Stimulated activated CD8-positive, alpha-beta memory T cell treated with anti-CD3 and anti-CD28 coated beads, Interleukin-15, amount 100 ng/mL, for 24 hours (primary cell): ENCODE results near the gene ABLIM2.

ENCODE experiments used
- DNase-seq: peaks from one replicate; pipeline ENCODE4 v3.0.0-alpha.2; 2020; ENCODE audit warnings: low read depth

ABLIM2 gene

DNA sequence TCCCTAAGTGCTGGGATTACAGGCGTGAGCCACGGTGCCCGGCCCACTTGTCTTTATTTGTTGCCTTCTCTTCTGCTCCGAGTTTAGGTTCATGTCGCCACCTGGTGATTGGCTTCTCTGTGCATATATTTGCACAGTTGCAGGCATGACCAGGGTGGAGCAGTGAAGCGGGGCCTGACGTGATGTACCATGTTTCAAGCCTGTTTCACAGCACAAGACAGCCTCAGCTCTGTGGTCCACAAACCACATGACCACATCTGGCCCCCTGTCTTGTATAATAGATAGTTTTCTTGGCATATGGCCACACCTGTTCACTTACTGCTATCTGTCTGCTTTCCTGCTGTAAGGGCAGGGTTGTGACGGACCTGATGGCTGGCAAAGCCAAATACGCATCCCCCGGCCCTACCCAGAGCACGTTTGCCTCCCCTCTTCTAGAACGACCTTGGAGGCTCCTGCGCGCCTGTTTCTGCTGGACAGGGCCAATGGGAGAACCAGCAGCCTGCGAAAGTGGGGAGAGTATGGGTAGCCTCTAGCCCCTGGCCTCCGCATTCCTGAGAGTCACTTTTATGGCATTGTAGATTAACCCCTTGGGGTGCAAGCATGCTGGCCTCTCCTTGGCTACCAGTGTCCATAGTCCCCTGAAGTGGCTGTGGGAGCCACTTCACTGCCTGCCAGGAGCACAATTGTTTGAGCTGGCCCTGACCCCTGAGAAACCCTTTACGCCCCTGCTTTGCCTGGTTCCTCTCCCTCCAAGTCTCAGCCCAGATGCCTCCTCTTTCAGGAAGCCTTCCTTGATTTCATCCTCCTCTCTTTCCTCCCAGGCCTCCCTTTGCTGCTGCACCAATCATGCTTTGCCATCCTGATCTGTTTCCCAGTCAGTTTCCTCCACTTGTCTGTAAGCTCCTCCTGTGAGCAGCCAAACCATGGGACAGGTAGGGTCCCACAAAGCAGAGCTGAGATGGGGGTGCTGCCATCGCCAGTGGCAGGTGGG, 34.4 kb upstream of the ABLIM2 start:
- no peak for DNase-seq

DNA sequence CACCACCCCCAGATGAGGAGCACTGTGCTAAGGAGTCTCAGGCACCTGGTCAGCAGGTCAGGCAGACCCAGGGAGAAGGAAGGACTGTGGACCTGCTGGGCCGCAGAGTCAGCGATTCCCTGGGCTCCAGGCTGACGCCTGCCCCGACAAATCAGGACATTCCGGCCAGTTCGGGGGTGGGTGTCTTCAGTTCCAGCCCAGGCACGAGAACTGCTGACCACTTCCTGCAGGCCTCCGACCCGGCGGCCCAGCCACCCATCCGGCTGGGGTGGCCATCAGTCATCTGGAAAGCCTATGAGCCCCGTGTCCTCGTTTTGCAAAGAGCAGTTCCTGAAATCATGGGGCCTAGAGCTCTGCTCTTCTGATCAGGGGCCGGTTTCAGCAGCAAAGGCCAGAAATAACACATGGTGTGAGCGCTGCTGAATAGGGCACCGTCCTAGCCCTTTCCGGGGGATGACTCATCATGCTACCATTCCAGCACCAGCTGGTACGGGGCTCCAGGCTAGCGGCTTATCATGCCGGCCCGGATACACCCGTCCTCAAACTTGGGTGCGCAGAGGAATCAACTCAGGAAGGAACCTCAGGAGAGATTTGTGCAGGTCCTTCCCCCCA, 32.6 kb upstream of the ABLIM2 start:
- DNase-seq = no peak

DNA sequence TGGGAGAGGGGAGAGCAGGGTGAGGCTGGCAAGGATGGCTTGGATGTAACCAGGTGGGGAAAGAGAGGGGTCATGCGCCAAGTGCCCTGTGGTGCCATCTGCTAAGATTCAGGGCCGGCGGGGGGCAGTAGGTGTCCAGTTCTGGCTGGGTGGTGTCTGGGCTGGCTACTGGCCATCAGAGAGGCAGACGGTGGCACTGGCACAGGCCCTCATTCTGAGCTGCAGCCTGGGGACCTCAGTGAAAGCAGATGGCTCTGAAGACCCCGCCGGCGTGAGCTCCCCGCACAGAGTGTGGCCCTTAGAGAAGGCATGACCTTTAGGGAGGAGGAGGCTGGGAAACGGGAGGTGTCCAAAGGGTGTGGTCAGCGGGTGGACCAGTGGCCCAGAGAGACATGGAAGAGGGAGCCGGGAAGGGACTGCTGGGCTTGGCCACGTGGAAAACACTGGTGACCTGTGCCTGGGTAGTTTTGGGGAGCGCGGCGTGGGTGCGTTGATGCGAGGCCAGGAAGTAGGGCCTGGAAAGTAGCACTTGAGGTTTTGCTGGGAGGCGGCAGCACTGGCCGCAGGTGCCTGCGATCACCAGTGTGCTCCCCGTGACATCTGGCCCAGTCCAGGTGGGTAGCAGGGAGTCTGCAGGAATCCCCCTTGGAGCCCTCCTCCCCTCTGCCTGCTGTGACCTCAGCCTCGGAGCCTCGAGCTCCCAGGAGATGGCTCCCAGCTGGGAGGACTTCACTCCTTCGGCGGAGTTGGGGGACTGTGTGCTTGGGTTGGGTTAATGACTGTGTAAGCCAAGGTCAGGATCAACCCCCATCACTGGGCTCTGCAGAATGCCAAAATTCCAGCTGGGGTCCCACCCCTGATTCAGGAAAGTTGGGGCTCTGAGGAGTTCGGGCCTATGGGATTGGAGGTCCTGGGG, 31.2 kb upstream of the ABLIM2 start:
- no peak for DNase-seq

DNA sequence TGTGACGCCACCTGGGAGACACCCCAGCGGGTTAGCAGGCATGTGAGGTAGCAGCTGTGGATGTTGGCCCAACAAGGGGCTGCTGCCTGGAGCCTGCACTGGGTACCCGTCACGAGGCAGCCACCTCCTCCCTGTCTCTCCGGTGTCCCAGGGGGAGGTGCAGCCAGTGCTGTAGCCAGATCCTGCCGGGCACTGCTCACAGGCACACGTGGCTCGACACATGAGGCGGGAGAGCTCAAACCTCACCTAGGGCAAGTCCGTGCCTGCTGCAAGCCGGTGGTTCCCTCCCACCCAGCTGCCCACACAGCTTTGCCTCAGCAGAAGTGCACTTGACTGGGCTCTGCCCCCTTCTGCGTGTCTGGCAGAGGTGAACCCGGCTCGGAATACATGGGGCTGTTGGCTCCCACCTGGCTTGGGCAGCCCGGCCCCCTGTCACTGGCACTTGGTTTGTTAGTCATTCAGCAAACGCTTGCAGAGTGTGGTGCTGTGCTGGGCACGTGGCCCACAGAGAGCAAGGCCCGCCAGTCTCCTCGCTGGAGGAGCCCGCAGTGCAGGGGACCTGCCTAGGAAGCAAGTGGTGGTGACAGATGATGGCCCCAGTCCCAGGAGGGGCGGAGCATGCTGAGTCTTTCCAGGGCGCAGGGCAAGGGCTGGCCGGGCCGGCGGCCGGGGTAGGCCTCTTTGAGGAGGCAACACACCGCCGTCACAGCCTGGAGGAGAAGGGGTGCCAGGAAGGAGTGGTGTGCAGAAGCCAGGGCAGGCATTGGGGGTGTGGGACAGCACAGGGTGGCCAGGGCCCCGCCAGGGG, 30.3 kb upstream of the ABLIM2 start:
- DNase-seq = no peak

DNA sequence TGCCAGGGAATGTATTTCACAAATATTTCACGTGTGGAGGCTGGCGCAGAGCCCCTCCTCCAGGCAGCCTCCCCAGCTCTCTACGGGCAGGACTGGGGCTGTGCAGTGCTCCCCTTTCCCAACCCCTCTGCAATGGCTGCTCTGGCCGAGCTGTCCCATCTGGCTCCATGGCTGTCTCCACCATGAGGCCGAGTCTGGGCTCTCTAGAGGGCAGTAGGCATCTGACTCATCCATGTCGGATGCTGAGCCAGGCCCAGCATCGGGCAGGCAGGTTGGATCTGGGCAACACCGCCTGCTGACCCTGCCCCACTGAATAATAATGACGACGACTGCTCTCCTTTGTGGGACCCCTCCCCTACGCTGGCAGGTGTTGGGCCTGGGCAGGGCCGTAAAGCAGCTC, 29.5 kb upstream of the ABLIM2 start:
- DNase-seq = no peak

DNA sequence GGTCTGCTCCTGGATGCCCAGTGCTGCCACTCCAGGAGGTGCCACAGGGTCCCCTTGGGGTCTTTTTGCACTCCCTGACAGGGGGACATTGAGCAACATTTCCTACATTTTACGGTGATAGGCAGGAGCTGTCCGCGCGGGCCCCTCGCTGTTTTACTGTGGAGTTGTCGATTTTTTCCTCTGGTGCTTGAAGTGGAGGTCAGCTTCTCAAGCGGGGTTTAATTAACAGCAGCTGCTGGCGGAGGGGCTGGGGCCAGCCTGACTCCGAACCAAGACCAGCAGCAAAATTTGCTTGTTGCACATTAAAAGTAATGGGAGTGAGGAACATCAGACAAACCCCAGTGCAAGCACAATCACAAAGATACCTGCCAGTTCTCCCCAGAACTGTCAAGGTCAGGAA, 27.3 kb upstream of the ABLIM2 start:
- DNase-seq = no peak

DNA sequence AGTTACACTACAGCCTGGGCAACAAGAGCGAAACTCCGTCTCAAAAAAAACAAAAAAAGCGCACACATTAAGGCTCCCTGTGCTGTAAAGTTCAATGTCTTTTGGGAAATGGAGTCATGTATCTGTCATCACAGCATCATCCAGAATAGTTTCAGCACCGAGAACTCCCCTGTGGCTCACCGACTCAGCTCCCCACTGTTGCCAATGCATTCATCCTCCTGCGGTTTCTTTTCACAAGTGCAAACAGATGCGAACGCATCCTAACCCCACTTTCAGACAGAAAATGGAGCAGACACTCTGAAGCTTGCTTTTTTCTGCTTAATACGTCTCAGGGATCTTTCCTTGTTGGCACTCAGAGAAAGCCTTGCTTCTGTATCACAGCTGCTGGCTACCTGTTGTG, 26.7 kb upstream of the ABLIM2 start:
- DNase-seq = no peak

DNA sequence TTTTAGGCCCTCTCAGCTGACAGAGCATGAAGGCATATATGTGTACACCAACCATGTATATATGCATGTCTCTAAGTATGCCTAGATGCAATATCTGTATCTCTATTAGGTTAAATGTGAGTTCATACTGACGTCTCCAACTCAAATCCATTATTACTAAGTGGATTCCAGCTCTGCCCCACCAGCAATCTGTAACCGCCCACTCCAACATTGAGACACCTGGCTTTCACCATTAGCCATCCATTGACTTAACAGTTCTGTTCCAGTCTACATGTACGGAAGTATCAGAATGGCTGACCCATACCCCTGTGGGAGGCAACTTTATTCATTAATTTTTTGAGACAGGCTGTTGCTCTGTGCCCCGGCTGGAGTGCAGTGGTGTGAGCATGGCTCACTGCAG, 25.4 kb upstream of the ABLIM2 start:
- no peak for DNase-seq

DNA sequence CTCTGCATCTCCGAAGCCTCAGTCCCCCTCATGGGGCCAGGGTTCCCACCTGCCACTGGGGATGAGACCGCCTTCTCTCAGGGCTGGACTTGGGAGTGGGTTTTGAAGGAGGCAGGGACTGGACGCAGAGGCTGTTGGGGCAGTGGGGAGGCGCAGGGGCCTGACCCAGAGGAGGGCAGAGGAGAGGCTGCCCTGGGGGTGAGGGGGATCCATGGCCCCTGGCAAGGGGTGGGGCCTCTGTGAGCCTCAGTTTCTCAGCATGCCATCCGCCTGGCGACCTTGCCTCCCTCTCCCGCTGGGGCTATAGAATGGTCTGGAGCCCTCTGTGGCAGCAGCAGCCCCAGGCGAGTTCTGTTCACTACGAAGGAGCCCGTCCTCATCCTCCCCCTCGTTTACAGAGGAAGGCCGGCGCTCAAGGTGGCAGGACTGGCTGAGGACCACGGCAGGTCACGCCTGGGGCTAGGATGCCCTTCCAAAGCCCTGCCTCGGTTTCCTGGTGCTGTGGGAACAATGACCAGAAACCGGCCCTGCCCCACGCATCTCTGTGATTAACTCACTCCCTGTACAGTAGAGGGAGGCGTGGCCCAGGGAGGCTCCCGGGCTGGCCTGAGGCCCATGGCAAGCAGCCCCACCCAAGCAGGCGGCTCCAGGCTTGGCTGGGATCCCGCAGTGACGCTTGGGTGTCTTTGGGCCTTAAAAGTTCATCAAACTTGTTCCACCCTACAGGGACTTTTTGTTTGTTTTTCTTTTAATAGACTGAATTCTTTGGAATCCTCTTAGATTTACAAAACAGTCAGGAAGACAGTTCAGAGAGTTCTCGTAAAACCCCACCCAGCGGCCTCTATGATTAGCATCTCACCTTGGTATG, 24.5 kb upstream of the ABLIM2 start:
- no peak for DNase-seq

DNA sequence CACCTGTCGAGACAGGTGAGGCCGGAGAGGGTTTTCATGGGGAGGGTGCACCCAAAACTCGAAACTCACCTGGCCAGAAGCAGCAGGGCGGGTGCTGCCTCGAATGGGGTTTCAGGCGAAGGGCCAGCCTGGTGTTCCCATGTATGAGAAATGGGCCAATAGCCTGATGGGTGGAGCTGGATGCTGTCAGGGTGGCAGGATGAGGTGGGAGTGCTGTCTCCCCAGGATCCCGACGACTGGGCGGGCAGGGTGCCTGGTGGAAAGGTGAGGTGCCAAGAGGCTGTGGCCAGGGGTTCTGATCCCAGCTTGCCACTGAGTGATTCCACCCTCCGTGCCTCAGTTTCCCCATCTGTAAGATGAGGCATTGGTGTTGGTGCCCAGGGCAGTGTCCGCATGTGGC, 23.7 kb upstream of the ABLIM2 start:
- no peak for DNase-seq

DNA sequence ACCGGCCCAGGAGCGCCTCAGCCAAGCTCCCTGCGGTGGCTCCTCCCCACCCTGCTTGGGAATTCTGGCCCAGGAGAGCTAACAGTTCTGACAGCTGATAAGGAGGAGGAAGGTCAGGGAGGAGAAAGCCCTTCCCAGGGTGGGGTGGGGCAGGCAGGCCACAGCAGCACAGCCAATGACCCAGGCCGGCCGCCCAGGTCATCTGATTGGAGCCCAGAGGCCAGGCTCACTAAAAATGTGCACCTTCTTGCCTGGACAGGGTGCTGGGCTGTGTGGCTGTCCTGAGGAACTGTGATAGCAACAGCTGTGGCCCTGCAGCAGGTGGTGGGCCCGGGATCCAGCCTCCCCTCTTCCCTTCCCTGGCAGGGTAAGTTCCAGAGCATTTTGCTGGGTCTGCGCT, 23.2 kb upstream of the ABLIM2 start:
- no peak for DNase-seq

DNA sequence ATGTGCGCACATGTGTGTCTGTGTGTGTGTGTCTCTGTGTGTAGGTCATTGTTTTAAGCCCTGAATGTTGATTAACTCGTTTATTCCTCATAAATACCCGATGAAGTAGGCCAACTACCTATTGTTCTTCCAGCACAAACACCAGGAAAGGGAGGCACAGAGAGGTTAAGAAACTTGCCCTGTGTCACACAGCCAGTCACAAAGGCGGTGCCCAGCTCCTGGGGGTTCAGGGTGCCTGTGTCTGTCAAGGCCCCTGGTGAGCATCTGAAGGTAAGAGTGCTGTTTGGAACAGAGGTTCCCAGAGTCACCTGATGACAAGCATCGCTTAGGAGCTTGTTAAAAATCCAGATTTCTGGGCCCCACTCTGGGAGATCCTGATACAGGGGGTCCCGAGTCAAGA, 22.5 kb upstream of the ABLIM2 start:
- DNase-seq = no peak

DNA sequence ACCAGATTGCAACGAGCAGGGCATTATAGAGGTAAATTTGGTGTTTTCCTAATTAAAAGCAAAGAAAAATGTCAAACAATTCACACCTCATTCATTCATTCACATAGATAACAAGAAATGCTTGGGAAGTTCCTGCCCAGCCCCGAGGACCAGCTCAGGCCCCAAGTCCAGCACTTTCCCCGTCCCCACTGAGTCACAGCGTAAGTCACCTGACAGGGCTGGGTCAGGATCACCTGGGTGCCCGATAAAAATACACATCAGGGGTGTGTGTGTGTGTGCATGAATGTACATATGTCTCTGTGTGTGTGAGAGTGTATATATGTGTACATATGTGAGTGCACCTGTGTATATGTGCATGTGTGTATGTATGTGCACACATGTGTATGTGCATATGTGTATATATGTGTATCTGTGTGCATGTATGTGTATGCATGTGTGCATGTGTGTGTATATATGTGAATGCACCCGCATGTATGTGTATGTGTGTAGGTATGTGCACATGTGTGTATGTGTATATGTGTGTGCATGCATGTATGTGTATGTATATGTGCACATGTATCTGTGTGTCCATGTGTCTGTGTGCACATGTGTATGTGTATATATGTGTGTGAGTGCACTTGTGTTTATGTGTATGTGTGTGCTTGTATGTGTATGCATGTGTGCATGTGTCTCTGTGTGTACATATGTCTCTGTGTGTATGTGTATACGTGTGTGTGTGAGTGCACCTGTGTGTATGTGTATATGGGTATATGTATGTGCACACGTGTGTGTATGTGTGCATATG, 21.9 kb upstream of the ABLIM2 start:
- no peak for DNase-seq

DNA sequence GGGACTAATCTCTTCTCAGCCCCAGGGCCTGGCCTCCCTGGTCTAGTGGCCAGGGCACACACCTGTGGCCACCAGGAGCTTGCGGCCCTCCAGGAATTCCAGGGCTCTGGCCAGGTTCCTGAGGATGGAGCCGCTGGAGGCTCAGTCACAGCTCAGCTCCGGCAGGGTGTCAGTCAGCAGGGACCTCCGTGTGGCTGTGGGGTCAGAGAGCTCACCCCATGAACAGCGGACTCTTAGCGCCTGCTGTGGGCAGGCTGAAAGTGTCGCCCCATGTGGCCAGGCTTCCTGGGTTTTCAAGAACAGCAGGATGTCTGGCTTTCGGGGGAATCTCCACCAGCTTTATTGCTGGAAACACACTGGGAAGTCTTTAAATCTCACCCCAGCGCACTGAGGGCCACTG, 21.2 kb upstream of the ABLIM2 start:
- DNase-seq = no peak

DNA sequence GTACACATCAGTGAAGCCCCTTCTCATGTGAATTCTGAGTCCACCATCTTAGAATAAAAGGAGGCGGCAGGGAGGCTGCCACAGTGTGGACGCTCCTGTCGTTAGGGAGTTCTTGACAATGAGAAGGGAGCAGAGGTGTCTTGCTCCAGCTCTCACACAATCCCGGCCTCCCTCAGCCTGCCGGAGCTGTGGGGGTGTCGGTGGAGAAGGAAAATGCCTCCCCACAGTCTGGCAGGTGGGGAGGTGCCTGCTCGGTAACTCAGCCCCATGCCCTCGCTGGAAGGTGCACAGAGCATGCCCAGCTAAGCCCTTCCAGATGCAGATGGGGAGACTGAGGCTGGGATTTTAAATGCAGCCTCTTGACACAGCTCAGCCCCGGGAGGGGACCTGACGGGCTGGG, 20.5 kb upstream of the ABLIM2 start:
- DNase-seq = no peak

DNA sequence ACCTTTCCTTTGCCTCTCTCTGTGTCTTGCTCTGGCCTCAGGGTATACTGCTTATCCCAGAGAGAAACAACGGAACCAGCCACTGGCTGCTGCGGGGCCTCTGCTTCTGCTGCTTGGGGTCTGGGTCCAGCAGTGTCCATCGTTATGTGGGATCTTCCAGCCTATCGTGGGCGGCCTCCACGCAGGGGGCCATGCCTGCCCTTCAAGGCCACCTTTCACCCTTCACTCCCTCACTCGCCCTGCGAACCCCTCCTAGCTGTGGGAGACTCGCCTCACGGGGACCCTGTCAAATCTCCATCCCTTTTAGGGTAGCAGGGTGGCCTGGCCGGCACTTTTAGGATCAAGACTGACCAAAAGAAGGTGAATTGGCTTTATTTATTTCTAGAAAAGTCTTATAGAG, 19.3 kb upstream of the ABLIM2 start:
- no peak for DNase-seq

DNA sequence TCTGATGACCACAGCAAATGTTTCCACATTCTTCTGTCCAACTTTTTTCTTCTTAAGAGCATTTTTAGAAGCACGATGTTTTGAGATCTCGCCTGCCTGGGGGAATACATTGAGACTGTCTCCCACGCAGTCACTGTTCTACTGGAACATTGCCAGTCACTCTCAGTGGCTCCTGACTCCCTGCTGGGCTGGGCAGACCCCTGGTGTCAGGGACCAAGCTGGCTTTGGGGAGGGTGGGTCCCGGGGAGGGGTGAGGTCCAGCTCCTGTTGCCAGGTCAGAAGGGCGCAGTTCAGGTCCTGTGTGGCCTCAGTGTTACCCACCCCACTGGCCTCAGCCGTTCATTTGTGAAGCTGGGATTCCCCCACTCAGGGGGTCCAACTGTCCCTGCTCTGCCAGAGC, 18.9 kb upstream of the ABLIM2 start:
- no peak for DNase-seq

DNA sequence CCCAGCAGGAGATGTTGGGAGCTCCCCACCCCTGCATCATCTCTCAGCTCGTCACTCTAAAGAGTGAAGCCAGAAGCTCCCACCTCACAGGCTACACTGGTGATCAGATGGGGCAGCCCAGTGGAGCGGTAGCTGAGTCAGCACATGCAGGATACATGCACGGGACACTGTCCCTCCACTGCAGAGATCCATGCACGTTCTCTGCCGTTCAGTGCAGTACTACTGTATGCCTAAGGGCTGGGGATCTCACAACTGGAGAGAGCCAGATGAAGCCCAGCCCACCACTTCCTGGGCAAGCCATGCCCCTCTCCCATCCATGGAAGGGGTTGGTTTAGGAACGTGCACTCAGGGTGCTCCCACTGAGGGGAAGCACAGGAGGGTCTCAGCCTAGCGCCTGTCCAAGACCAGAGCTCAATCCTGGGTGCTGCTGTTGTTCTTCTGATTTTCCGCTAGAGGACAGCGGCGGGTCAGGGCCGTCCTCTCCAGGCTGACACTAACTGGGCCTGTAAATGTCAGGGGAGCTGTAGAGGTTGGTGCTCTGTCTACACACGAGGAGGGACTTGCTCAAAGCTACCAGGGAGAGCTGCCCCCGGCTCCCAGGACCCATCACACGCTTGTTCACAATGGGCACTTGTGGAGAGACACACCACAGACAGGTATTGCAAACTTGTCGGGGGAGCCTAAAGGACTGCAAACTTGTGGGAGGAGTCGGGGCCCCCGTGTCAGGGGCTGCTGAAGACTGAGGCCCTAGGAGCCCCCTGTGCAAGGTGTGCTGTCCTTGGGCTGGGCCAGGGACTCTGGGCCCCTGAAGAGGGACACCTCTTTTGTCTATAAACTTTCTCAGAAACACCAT, 18.2 kb upstream of the ABLIM2 start:
- DNase-seq = no peak

DNA sequence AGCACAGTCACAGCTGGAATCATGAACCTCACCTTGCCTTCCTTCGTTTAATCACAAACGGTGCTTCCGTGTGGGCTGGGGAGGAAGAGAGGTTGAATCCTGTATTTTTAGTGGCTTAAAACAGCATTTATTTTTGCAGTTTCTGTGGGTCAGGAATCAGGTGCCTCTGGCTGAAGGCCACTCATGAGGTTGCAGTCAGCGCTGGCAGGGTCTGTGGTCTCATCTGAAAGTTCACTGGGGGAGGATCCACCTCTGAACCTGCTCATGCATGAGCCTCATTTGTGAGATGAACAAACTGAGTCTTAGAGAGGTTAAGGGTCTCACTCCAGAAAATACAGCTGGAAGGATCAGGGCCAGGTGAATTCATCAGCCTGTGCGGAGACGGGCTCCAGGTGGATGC, 17.1 kb upstream of the ABLIM2 start:
- DNase-seq = no peak
